ENCODE data around the gene VSTM4.

The VSTM4 gene

GRCh38 chr10:49082766-49083165 is 32.6 kb downstream of the VSTM4 start:
- Histone ChIP-seq H3K4me3 (ENCODE audit: insufficient read depth in 1 of 2, low read depth in 1 of 2, low read length in 2 of 2) (peak overlapping the region in 1 of 2 experiments; percentile 22), H3K9ac (ENCODE audit: low read length) (no peak overlapping the region), H3K4me1 (ENCODE audit: control insufficient read depth, insufficient read depth, low read depth, low read length) (peaks cover 6% of the 10 kb centered on the region), H3K36me3 (ENCODE audit: control insufficient read depth in 1 of 2, insufficient read depth in 2 of 2, low read depth in 1 of 2, low read length in 2 of 2) (peaks cover 0 to 21% of the 10 kb centered on the region in 2 experiments), H3K4me2 (ENCODE audit: low read length, poor library complexity, severe bottlenecking) (no peak overlapping the region), H4K91ac (ENCODE audit: low read length) (no peak overlapping the region), H3K27ac (ENCODE audit: low read length, poor library complexity, severe bottlenecking) (no peak overlapping the region), H3K4ac (ENCODE audit: low read depth in 1 of 2, low read length in 2 of 2) (no peak overlapping the region), H3K9me3 (ENCODE audit: control insufficient read depth, low read length) (peaks cover 18% of the 10 kb centered on the region), H4K8ac (ENCODE audit: low read length) (no peak overlapping the region), H3K27me3 (ENCODE audit: control insufficient read depth in 1 of 2, insufficient read depth in 1 of 2, low read length in 2 of 2) (peaks cover 4 to 9% of the 10 kb centered on the region in 2 experiments), H2BK15ac (ENCODE audit: low read depth, poor library complexity, severe bottlenecking) (no peak overlapping the region), H2BK12ac (ENCODE audit: low read length in 2 of 2) (no peak overlapping the region), H3K18ac (ENCODE audit: low read depth in 1 of 2, low read length in 2 of 2) (no peak overlapping the region), H3K14ac (ENCODE audit: low read length in 2 of 2) (peak overlapping the region in 1 of 2 experiments; percentile 29), H2BK120ac (ENCODE audit: low read depth, low read length) (no peak overlapping the region), H2AFZ (ENCODE audit: low read depth, low read length) (no peak overlapping the region), H2AK5ac (ENCODE audit: low read length, severe bottlenecking) (no peak overlapping the region), H2BK5ac (ENCODE audit: low read depth, low read length, poor library complexity, severe bottlenecking) (no peak overlapping the region), H3K79me1 (replicated peaks; ENCODE audit: low read length, poor library complexity, severe bottlenecking) (no peaks in the 10 kb centered on the region), H3K23ac (ENCODE audit: low read length in 2 of 2) (no peak overlapping the region)
- DNase-seq, result no peak
- WGBS, result 82% methylated on average over 2 of the region's 2 CpGs

GRCh38 chr10:49081547-49082275 is 33.6 kb downstream of the VSTM4 start:
- Histone ChIP-seq H3K4me2 (ENCODE audit: low read length, poor library complexity, severe bottlenecking) (no peak overlapping the region), H4K91ac (ENCODE audit: low read length) (no peak overlapping the region), H3K27ac (ENCODE audit: low read length, poor library complexity, severe bottlenecking) (no peak overlapping the region), H3K14ac (ENCODE audit: low read length in 2 of 2) (no peak overlapping the region), H4K8ac (ENCODE audit: low read length) (no peak overlapping the region), H3K27me3 (ENCODE audit: control insufficient read depth in 1 of 2, insufficient read depth in 1 of 2, low read length in 2 of 2) (peaks cover 4 to 9% of the 10 kb centered on the region in 2 experiments), H2AK5ac (ENCODE audit: low read length, severe bottlenecking) (no peak overlapping the region), H3K23ac (ENCODE audit: low read length in 2 of 2) (no peak overlapping the region), H3K9me3 (ENCODE audit: control insufficient read depth, low read length) (peaks cover 9% of the 10 kb centered on the region), H2BK120ac (ENCODE audit: low read depth, low read length) (no peak overlapping the region), H2BK12ac (ENCODE audit: low read length in 2 of 2) (no peak overlapping the region), H3K9ac (ENCODE audit: low read length) (no peak overlapping the region), H3K18ac (ENCODE audit: low read depth in 1 of 2, low read length in 2 of 2) (no peak overlapping the region), H3K36me3 (ENCODE audit: control insufficient read depth in 1 of 2, insufficient read depth in 2 of 2, low read depth in 1 of 2, low read length in 2 of 2) (peaks cover 0 to 28% of the 10 kb centered on the region in 2 experiments), H2BK15ac (ENCODE audit: low read depth, poor library complexity, severe bottlenecking) (no peak overlapping the region), H3K79me1 (replicated peaks; ENCODE audit: low read length, poor library complexity, severe bottlenecking) (no peaks in the 10 kb centered on the region), H3K4ac (ENCODE audit: low read depth in 1 of 2, low read length in 2 of 2) (no peak overlapping the region), H2BK5ac (ENCODE audit: low read depth, low read length, poor library complexity, severe bottlenecking) (no peak overlapping the region), H3K4me3 (ENCODE audit: insufficient read depth in 1 of 2, low read depth in 1 of 2, low read length in 2 of 2) (no peak overlapping the region), H2AFZ (ENCODE audit: low read depth, low read length) (no peak overlapping the region), H3K4me1 (ENCODE audit: control insufficient read depth, insufficient read depth, low read depth, low read length) (peaks cover 6% of the 10 kb centered on the region)
- 77% methylated on average over 9 of the region's 9 CpGs for WGBS
- DNase-seq, result no peak

DNA sequence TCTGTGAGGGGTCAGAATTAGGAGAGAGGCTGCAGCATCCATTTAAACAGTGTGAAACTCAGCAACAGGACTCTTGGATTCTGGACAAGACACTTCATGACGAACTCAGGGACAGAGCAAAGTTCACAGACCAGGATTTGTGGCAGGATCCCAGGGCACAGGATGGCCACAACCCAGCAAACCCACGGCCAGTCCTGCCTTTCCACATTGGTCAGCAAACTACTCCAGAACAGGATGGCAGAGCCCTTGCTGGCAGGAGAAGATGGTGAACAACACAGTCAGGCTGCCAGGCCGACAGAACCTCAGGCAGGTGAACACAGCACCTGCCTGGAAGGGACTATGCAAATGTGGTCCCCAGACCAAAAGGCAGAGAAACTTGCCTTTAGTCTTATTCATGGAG is 34.4 kb downstream of the VSTM4 start:
- Histone ChIP-seq H3K9me3 (ENCODE audit: control insufficient read depth, low read length) (peaks cover 1% of the 10 kb centered on the region), H2AK5ac (ENCODE audit: low read length, severe bottlenecking) (no peak overlapping the region), H3K4me3 (ENCODE audit: insufficient read depth in 1 of 2, low read depth in 1 of 2, low read length in 2 of 2) (no peak overlapping the region), H3K23ac (ENCODE audit: low read length in 2 of 2) (no peak overlapping the region), H3K14ac (ENCODE audit: low read length in 2 of 2) (no peak overlapping the region), H3K79me1 (replicated peaks; ENCODE audit: low read length, poor library complexity, severe bottlenecking) (no peaks in the 10 kb centered on the region), H3K9ac (ENCODE audit: low read length) (no peak overlapping the region), H3K27me3 (ENCODE audit: control insufficient read depth in 1 of 2, insufficient read depth in 1 of 2, low read length in 2 of 2) (peaks cover 4 to 9% of the 10 kb centered on the region in 2 experiments), H3K4me2 (ENCODE audit: low read length, poor library complexity, severe bottlenecking) (no peak overlapping the region), H4K91ac (ENCODE audit: low read length) (no peak overlapping the region), H2BK5ac (ENCODE audit: low read depth, low read length, poor library complexity, severe bottlenecking) (no peak overlapping the region), H2BK15ac (ENCODE audit: low read depth, poor library complexity, severe bottlenecking) (no peak overlapping the region), H3K27ac (ENCODE audit: low read length, poor library complexity, severe bottlenecking) (no peak overlapping the region), H3K18ac (ENCODE audit: low read depth in 1 of 2, low read length in 2 of 2) (no peak overlapping the region), H2AFZ (ENCODE audit: low read depth, low read length) (no peak overlapping the region), H3K36me3 (ENCODE audit: control insufficient read depth in 1 of 2, insufficient read depth in 2 of 2, low read depth in 1 of 2, low read length in 2 of 2) (peaks cover 0 to 34% of the 10 kb centered on the region in 2 experiments), H2BK12ac (ENCODE audit: low read length in 2 of 2) (no peak overlapping the region), H3K4ac (ENCODE audit: low read depth in 1 of 2, low read length in 2 of 2) (no peak overlapping the region), H2BK120ac (ENCODE audit: low read depth, low read length) (no peak overlapping the region), H4K8ac (ENCODE audit: low read length) (no peak overlapping the region), H3K4me1 (ENCODE audit: control insufficient read depth, insufficient read depth, low read depth, low read length) (peaks cover 6% of the 10 kb centered on the region)
- 38% methylated on average over 3 of the region's 3 CpGs for WGBS
- DNase-seq, result no peak

DNA sequence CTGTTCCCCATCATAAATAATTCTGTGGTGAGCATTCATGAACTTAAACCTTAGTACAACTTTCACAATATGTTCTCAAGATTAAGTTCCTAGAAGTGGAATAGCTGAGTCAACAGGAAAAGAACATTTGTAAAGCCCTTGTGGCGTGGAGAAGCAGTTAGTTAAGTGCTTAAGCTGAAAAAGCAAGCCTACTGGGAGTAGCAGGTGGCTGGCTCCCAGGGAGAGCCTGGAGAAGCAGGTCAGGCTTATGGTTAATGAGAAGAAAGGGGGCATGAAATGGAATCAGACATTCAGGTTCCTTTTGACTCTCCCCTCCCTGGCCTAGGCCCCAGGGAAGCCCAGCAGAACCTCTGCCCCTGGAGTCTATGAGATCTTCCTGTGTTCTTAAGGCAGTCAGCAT is 35.3 kb downstream of the VSTM4 start:
- Histone ChIP-seq H3K4me3 (ENCODE audit: insufficient read depth in 1 of 2, low read depth in 1 of 2, low read length in 2 of 2) (no peak overlapping the region), H2BK5ac (ENCODE audit: low read depth, low read length, poor library complexity, severe bottlenecking) (no peak overlapping the region), H3K36me3 (ENCODE audit: control insufficient read depth in 1 of 2, insufficient read depth in 2 of 2, low read depth in 1 of 2, low read length in 2 of 2) (peaks cover 8 to 36% of the 10 kb centered on the region in 2 experiments), H3K9ac (ENCODE audit: low read length) (no peak overlapping the region), H3K27ac (ENCODE audit: low read length, poor library complexity, severe bottlenecking) (no peak overlapping the region), H2AFZ (ENCODE audit: low read depth, low read length) (no peak overlapping the region), H3K4ac (ENCODE audit: low read depth in 1 of 2, low read length in 2 of 2) (no peak overlapping the region), H3K27me3 (ENCODE audit: control insufficient read depth in 1 of 2, insufficient read depth in 1 of 2, low read length in 2 of 2) (peaks cover 4 to 9% of the 10 kb centered on the region in 2 experiments), H3K18ac (ENCODE audit: low read depth in 1 of 2, low read length in 2 of 2) (no peak overlapping the region), H3K4me1 (ENCODE audit: control insufficient read depth, insufficient read depth, low read depth, low read length) (peaks cover 6% of the 10 kb centered on the region), H3K4me2 (ENCODE audit: low read length, poor library complexity, severe bottlenecking) (no peak overlapping the region), H4K91ac (ENCODE audit: low read length) (no peak overlapping the region), H2BK15ac (ENCODE audit: low read depth, poor library complexity, severe bottlenecking) (no peak overlapping the region), H2BK120ac (ENCODE audit: low read depth, low read length) (no peak overlapping the region), H2AK5ac (ENCODE audit: low read length, severe bottlenecking) (no peak overlapping the region), H2BK12ac (ENCODE audit: low read length in 2 of 2) (no peak overlapping the region), H4K8ac (ENCODE audit: low read length) (no peak overlapping the region), H3K9me3 (ENCODE audit: control insufficient read depth, low read length) (no peaks in the 10 kb centered on the region), H3K23ac (ENCODE audit: low read length in 2 of 2) (no peak overlapping the region), H3K79me1 (replicated peaks; ENCODE audit: low read length, poor library complexity, severe bottlenecking) (no peaks in the 10 kb centered on the region), H3K14ac (ENCODE audit: low read length in 2 of 2) (no peak overlapping the region)
- DNase-seq, result peak; percentile 40
- WGBS, result 0% methylated on average over 1 of the region's 1 CpG

Data from mesenchymal stem cell (in vitro differentiated cells and primary cell).